ENCODE results near the gene RALB. TPM values are rescaled to one million over a fixed set of nuclear protein-coding genes. Genes with fewer than 3 reads are reported as not detected.

RALB gene
- total RNA-seq, 1 experiment from 2014 or later = 40.2 TPM

DNA sequence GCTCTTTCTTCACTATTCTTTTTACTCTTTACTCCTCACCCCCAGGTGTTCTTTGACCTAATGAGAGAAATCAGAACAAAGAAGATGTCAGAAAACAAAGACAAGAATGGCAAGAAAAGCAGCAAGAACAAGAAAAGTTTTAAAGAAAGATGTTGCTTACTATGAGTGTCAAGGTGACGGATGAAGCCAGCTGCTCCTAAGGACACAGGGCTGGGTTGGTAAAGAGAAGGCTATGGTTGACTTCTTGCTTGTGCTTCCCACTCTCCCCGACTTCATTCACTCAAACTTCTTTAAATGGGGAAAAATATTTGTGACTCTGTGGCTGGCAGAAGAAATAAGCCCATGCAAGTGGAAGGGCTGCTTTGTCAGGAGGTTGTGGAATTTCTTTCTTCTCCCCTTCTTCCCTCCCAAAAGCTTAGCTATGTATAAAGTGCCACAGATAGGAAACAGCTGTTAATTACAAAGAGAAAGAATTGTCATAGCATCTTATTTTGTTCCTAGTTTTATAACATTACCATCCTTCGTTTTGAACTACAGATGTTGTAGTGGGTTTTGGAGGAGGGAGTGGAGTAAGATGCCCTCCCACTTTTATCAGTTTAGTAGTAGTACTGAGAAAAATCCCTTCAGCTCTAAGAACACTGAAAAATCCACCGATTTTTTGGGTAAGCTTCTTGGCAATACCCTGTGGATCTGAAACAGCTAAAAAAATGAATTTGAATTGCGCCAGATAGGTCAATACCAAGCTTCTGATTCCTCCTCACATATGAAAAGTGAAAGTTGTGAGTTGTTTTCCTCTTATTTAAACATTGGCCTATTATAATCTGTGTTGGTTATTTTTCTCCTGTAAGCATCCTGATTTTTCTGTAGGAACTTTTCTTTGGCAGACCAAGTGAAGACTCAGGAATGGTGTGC is 40.7 kb downstream of the RALB start:
- Mint-ChIP-seq H3K4me3 (ENCODE audit: low read depth, unreplicated experiment) (no peak overlapping the region), H3K27ac (ENCODE audit: unreplicated experiment) (no peak overlapping the region), H3K9me3 (ENCODE audit: low read depth, unreplicated experiment) (no peaks in the 10 kb centered on the region), H3K27me3 (ENCODE audit: unreplicated experiment) (no peaks in the 10 kb centered on the region), H3K4me1 (ENCODE audit: low read depth, unreplicated experiment) (peaks cover 29% of the 10 kb centered on the region), H3K36me3 (ENCODE audit: insufficient read depth, unreplicated experiment) (peaks cover 24% of the 10 kb centered on the region)
- TF ChIP-seq, protein P1, sequence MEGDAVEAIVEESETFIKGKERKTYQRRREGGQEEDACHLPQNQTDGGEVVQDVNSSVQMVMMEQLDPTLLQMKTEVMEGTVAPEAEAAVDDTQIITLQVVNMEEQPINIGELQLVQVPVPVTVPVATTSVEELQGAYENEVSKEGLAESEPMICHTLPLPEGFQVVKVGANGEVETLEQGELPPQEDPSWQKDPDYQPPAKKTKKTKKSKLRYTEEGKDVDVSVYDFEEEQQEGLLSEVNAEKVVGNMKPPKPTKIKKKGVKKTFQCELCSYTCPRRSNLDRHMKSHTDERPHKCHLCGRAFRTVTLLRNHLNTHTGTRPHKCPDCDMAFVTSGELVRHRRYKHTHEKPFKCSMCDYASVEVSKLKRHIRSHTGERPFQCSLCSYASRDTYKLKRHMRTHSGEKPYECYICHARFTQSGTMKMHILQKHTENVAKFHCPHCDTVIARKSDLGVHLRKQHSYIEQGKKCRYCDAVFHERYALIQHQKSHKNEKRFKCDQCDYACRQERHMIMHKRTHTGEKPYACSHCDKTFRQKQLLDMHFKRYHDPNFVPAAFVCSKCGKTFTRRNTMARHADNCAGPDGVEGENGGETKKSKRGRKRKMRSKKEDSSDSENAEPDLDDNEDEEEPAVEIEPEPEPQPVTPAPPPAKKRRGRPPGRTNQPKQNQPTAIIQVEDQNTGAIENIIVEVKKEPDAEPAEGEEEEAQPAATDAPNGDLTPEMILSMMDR (IDR thresholded peaks at IDR 0.05; ENCODE audit: unreplicated experiment) = no peak
- DNase-seq = no peak
- CTCF ChIA-PET = no interaction called here
- BruUV-seq (replicated peaks) = no TSS peak
- intact Hi-C loops (cut with micrococcal nuclease; ENCODE audit: unreplicated experiment) = no loop called here

GRCh38 chr2:120294008-120294340 is 41.3 kb downstream of the RALB start:
- BruUV-seq (replicated peaks) = no TSS peak

GRCh38 chr2:120298173-120298835 is 45.7 kb downstream of the RALB start:
- TF ChIP-seq, protein P1 (IDR thresholded peaks at IDR 0.05; ENCODE audit: unreplicated experiment) = no peak
- no peak for DNase-seq
- Mint-ChIP-seq H3K4me1 (ENCODE audit: low read depth, unreplicated experiment) (no peaks in the 10 kb centered on the region), H3K36me3 (ENCODE audit: insufficient read depth, unreplicated experiment) (peaks cover 4% of the 10 kb centered on the region), H3K27ac (ENCODE audit: unreplicated experiment) (no peak overlapping the region), H3K27me3 (ENCODE audit: unreplicated experiment) (no peaks in the 10 kb centered on the region), H3K9me3 (ENCODE audit: low read depth, unreplicated experiment) (no peaks in the 10 kb centered on the region), H3K4me3 (ENCODE audit: low read depth, unreplicated experiment) (no peak overlapping the region)
- intact Hi-C loops (cut with micrococcal nuclease; ENCODE audit: unreplicated experiment) = no loop called here
- CTCF ChIA-PET = interaction anchor here (0.6 kb wide), 1 partner anchor 835 kb away, joined by 3 read pairs; no protein-coding TSS in a partner anchor
- no TSS peak for BruUV-seq (replicated peaks)

More at GRCh38 chr2:120294008-120294340, 41.3 kb downstream of the RALB start:
- Mint-ChIP-seq H3K9me3 (ENCODE audit: low read depth, unreplicated experiment) (no peaks in the 10 kb centered on the region), H3K4me1 (ENCODE audit: low read depth, unreplicated experiment) (peaks cover 23% of the 10 kb centered on the region), H3K4me3 (ENCODE audit: low read depth, unreplicated experiment) (no peak overlapping the region), H3K27ac (ENCODE audit: unreplicated experiment) (no peak overlapping the region), H3K27me3 (ENCODE audit: unreplicated experiment) (no peaks in the 10 kb centered on the region), H3K36me3 (ENCODE audit: insufficient read depth, unreplicated experiment) (peaks cover 20% of the 10 kb centered on the region)
- TF ChIP-seq, protein P1 (IDR thresholded peaks at IDR 0.05; ENCODE audit: unreplicated experiment) = no peak
- no peak for DNase-seq
- CTCF ChIA-PET = no interaction called here
- intact Hi-C loops (cut with micrococcal nuclease; ENCODE audit: unreplicated experiment) = no loop called here

- DNase-seq = no peak
- TF ChIP-seq, protein P1 (IDR thresholded peaks at IDR 0.05; ENCODE audit: unreplicated experiment) = no peak
- no peaks in the 10 kb centered on the region for H3K9me3 Mint-ChIP-seq (ENCODE audit: low read depth, unreplicated experiment)
- BruUV-seq (replicated peaks) = no TSS peak
- no peak overlapping the region for H3K4me3 Mint-ChIP-seq (ENCODE audit: low read depth, unreplicated experiment)
- H3K4me1 Mint-ChIP-seq (ENCODE audit: low read depth, unreplicated experiment) = no peaks in the 10 kb centered on the region
- no peak overlapping the region for H3K27ac Mint-ChIP-seq (ENCODE audit: unreplicated experiment)
- peaks cover 4% of the 10 kb centered on the region for H3K36me3 Mint-ChIP-seq (ENCODE audit: insufficient read depth, unreplicated experiment)
- no peaks in the 10 kb centered on the region for H3K27me3 Mint-ChIP-seq (ENCODE audit: unreplicated experiment)
- CTCF ChIA-PET = interaction anchor here (1.2 kb wide), 1 partner anchor 13 kb away, joined by 3 read pairs; no protein-coding TSS in a partner anchor
- intact Hi-C loops (cut with micrococcal nuclease; ENCODE audit: unreplicated experiment) = no loop called here
Observed at GRCh38 chr2:120299004-120299403, 46.4 kb downstream of the RALB start.
